Liver (tissue), 9 donors: ENCODE data around the gene STOM. TPM values are rescaled to one million over a fixed set of nuclear protein-coding genes. Genes with fewer than 3 reads are reported as not detected.

Experiments used
- DNase-seq: peaks from one replicate; pipeline ENCODE4 v3.0.0-alpha.2; 2017; ENCODE audit warnings: low spot score
- H3K27ac ChIP-seq, 2 donors: one replicate each; pipeline ENCODE4 v1.7.0; 2013; ENCODE audit warnings: inconsistent platforms in 2 of 2, low read length in 2 of 2, control low read depth in 1 of 2, low read depth in 1 of 2, mild to moderate bottlenecking in 1 of 2
- H3K27me3 ChIP-seq, 4 donors: one replicate each; pipeline versions ENCODE4 v1.6.1 to v1.7.0; 2013; ENCODE audit warnings: low read length in 3 of 4, inconsistent platforms in 1 of 4, mild to moderate bottlenecking in 1 of 4, moderate library complexity in 1 of 4; ENCODE audit not compliant: control insufficient read depth in 4 of 4, insufficient read depth in 4 of 4
- H3K36me3 ChIP-seq, 4 donors: one replicate each; pipeline versions ENCODE4 v1.6.1 to v1.7.0; 2013; ENCODE audit warnings: low read length in 3 of 4, mild to moderate bottlenecking in 3 of 4, low read depth in 1 of 4, moderate library complexity in 1 of 4; ENCODE audit not compliant: control insufficient read depth in 4 of 4, insufficient read depth in 3 of 4
- H3K4me1 ChIP-seq, 4 donors: one replicate each; pipeline versions ENCODE4 v1.6.1 to v1.7.0; 2013; ENCODE audit warnings: low read length in 3 of 4, mild to moderate bottlenecking in 3 of 4, moderate library complexity in 1 of 4; ENCODE audit not compliant: control insufficient read depth in 4 of 4, insufficient read depth in 4 of 4
- H3K4me3 ChIP-seq, 3 donors: one replicate each; pipeline versions ENCODE4 v1.6.1 to v1.7.0; 2013; ENCODE audit warnings: low read length in 3 of 3, control low read depth in 1 of 3, low read depth in 1 of 3, mild to moderate bottlenecking in 1 of 3
- H3K9ac ChIP-seq, 2 donors: one replicate each; pipeline ENCODE4 v1.7.0; 2013; ENCODE audit warnings: low read length in 2 of 2, mild to moderate bottlenecking in 2 of 2, moderate library complexity in 2 of 2, control low read depth in 1 of 2, low read depth in 1 of 2
- H3K9me3 ChIP-seq, 4 donors: one replicate each; pipeline versions ENCODE4 v1.6.1 to v1.7.0; 2013; ENCODE audit warnings: low read length in 3 of 4; ENCODE audit not compliant: control insufficient read depth in 4 of 4
- EGR1 ChIP-seq, 2 donors: IDR thresholded peaks; 2 replicates each; pipeline ENCODE4 v1.6.1; 2016 to 2018; ENCODE audit warnings: antibody characterized with exemption in 2 of 2, low read depth in 2 of 2
- FOXA1 ChIP-seq: IDR thresholded peaks from 2 replicates; pipeline ENCODE4 v1.6.1; 2016; ENCODE audit warnings: antibody characterized with exemption
- FOXA2 ChIP-seq: IDR thresholded peaks from 2 replicates; pipeline ENCODE4 v1.6.1; 2016; ENCODE audit warnings: antibody characterized with exemption
- GABPA ChIP-seq, 2 donors: IDR thresholded peaks in 1 of 2; conservative IDR thresholded peaks in 1 of 2; 2 replicates each; pipeline ENCODE4 v1.6.1; 2016; ENCODE audit warnings: antibody characterized with exemption in 2 of 2, mild to moderate bottlenecking in 1 of 2, moderate library complexity in 1 of 2
- HNF4A ChIP-seq, 2 donors: conservative IDR thresholded peaks; 2 replicates each; pipeline ENCODE4 v1.6.1; 2016; ENCODE audit warnings: antibody characterized with exemption in 2 of 2, mild to moderate bottlenecking in 2 of 2
- HNF4G ChIP-seq: IDR thresholded peaks from 2 replicates; pipeline ENCODE4 v1.6.1; 2016; ENCODE audit warnings: antibody characterized with exemption
- JUND ChIP-seq, 2 donors: IDR thresholded peaks; 2 replicates each; pipeline ENCODE4 v1.6.1; 2016; ENCODE audit warnings: antibody characterized with exemption in 2 of 2
- NR2F2 ChIP-seq: IDR thresholded peaks from 2 replicates; pipeline ENCODE4 v1.6.1; 2016; ENCODE audit warnings: antibody characterized with exemption
- RAD21 ChIP-seq, 2 donors: IDR thresholded peaks; 2 replicates each; pipeline ENCODE4 v1.6.1; 2016; ENCODE audit warnings: antibody characterized with exemption in 2 of 2, mild to moderate bottlenecking in 2 of 2
- RXRA ChIP-seq, 2 donors: IDR thresholded peaks; 2 replicates each; pipeline ENCODE4 v1.6.1; 2017 to 2018; ENCODE audit warnings: antibody characterized with exemption in 2 of 2, mild to moderate bottlenecking in 1 of 2
- SP1 ChIP-seq: IDR thresholded peaks from 2 replicates; pipeline ENCODE4 v1.6.1; 2018; ENCODE audit warnings: antibody characterized with exemption, mild to moderate bottlenecking
- TAF1 ChIP-seq: conservative IDR thresholded peaks from 2 replicates; pipeline ENCODE4 v1.6.1; 2016; ENCODE audit warnings: antibody characterized with exemption, mild to moderate bottlenecking
- YY1 ChIP-seq: IDR thresholded peaks from 2 replicates; pipeline ENCODE4 v1.6.1; 2016; ENCODE audit warnings: antibody characterized with exemption, mild to moderate bottlenecking
- ZBTB33 ChIP-seq: IDR thresholded peaks from 2 replicates; pipeline ENCODE4 v1.6.1; 2016; ENCODE audit warnings: antibody characterized with exemption
- WGBS: extraction: QIAGEN DNeasy Blood & Tissue Kit; methylation state at CpG from one replicate; pipeline ENCODE4 v1.1.7; 2013; 5-methylcytosine and 5-hydroxymethylcytosine counted together
- polyA plus RNA-seq, 2 donors: library from polyadenylated mRNA; stranded (reverse) in 1 of 2; unstranded in 1 of 2; fragments of 200-250 nt in 1 of 2; fragments of >200 nt in 1 of 2; fragmentation: Nextera tagmentation in 1 of 2; extraction: Ambion mirVana in 1 of 2; gene quantifications; one replicate each; pipeline versions ENCODE4 v1.2.1 to v1.2.3, GENCODE V29; 2013 to 2015
- total RNA-seq, 2 donors: library from RNA; depleted of rRNA; stranded (reverse); fragments of >200 nt; gene quantifications; one replicate each; pipeline ENCODE4 v1.2.3, GENCODE V29; 2014
- TF ChIP-seq, protein P1 (sequence below): IDR thresholded peaks from 2 replicates; pipeline ENCODE4 v1.6.1; 2016; ENCODE audit warnings: antibody characterized with exemption
- TF ChIP-seq, protein P2 (sequence below): IDR thresholded peaks from 2 replicates; pipeline ENCODE4 v1.6.1; 2016; ENCODE audit warnings: antibody characterized with exemption
- TF ChIP-seq, protein P3 (sequence below): IDR thresholded peaks from 2 replicates; pipeline ENCODE4 v1.6.1; 2016; ENCODE audit warnings: antibody characterized with exemption, mild to moderate bottlenecking
- donor health status: healthy.
- donor health status: healthy.
- donor health status: healthy.
- donor health status: healthy.
- donor health status: healthy.

The STOM gene
- total and polyA plus RNA-seq, 4 donors, result 150 to 398 (median 265) TPM

- peaks cover 0 to 10% (median 2%) of the 10 kb centered on the region in 4 donors for H3K36me3 ChIP-seq
- no peaks in the 10 kb centered on the region for H3K27me3 ChIP-seq
- no peak overlapping the region for H3K9ac ChIP-seq
- TF ChIP-seq, protein P1, sequence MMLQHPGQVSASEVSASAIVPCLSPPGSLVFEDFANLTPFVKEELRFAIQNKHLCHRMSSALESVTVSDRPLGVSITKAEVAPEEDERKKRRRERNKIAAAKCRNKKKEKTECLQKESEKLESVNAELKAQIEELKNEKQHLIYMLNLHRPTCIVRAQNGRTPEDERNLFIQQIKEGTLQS, result no peak
- TF ChIP-seq FOXA1 (no peak), ZBTB33 (no peak), TAF1 (no peak), GABPA (IDR thresholded peaks at IDR 0.05 in 1 of 2, conservative IDR thresholded peaks at IDR 0.05 in 1 of 2) (no peak), EGR1 (IDR thresholded peaks at IDR 0.05; ENCODE audit: low read depth in 2 of 2) (no peak), RXRA (IDR thresholded peaks at IDR 0.05) (no peak), JUND (IDR thresholded peaks at IDR 0.05) (no peak), HNF4A (conservative IDR thresholded peaks at IDR 0.05) (no peak), YY1 (no peak), HNF4G (no peak), RAD21 (IDR thresholded peaks at IDR 0.05) (no peak), SP1 (no peak), FOXA2 (no peak), NR2F2 (no peak)
- TF ChIP-seq, protein P2, sequence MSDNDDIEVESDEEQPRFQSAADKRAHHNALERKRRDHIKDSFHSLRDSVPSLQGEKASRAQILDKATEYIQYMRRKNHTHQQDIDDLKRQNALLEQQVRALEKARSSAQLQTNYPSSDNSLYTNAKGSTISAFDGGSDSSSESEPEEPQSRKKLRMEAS, result no peak
- TF ChIP-seq, protein P3, sequence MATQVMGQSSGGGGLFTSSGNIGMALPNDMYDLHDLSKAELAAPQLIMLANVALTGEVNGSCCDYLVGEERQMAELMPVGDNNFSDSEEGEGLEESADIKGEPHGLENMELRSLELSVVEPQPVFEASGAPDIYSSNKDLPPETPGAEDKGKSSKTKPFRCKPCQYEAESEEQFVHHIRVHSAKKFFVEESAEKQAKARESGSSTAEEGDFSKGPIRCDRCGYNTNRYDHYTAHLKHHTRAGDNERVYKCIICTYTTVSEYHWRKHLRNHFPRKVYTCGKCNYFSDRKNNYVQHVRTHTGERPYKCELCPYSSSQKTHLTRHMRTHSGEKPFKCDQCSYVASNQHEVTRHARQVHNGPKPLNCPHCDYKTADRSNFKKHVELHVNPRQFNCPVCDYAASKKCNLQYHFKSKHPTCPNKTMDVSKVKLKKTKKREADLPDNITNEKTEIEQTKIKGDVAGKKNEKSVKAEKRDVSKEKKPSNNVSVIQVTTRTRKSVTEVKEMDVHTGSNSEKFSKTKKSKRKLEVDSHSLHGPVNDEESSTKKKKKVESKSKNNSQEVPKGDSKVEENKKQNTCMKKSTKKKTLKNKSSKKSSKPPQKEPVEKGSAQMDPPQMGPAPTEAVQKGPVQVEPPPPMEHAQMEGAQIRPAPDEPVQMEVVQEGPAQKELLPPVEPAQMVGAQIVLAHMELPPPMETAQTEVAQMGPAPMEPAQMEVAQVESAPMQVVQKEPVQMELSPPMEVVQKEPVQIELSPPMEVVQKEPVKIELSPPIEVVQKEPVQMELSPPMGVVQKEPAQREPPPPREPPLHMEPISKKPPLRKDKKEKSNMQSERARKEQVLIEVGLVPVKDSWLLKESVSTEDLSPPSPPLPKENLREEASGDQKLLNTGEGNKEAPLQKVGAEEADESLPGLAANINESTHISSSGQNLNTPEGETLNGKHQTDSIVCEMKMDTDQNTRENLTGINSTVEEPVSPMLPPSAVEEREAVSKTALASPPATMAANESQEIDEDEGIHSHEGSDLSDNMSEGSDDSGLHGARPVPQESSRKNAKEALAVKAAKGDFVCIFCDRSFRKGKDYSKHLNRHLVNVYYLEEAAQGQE, result no peak
- no peak overlapping the region for H3K4me3 ChIP-seq
- H3K9me3 ChIP-seq, result no peaks in the 10 kb centered on the region
- no peak overlapping the region for H3K27ac ChIP-seq
- no peak for DNase-seq
- H3K4me1 ChIP-seq, result peaks cover 3 to 10% (median 7%) of the 10 kb centered on the region in 4 donors
- WGBS, result 96% methylated on average over 1 of the region's 1 CpG
Measured at GRCh38 chr9:121304707-121305106, 65.3 kb downstream of the STOM start.

DNA sequence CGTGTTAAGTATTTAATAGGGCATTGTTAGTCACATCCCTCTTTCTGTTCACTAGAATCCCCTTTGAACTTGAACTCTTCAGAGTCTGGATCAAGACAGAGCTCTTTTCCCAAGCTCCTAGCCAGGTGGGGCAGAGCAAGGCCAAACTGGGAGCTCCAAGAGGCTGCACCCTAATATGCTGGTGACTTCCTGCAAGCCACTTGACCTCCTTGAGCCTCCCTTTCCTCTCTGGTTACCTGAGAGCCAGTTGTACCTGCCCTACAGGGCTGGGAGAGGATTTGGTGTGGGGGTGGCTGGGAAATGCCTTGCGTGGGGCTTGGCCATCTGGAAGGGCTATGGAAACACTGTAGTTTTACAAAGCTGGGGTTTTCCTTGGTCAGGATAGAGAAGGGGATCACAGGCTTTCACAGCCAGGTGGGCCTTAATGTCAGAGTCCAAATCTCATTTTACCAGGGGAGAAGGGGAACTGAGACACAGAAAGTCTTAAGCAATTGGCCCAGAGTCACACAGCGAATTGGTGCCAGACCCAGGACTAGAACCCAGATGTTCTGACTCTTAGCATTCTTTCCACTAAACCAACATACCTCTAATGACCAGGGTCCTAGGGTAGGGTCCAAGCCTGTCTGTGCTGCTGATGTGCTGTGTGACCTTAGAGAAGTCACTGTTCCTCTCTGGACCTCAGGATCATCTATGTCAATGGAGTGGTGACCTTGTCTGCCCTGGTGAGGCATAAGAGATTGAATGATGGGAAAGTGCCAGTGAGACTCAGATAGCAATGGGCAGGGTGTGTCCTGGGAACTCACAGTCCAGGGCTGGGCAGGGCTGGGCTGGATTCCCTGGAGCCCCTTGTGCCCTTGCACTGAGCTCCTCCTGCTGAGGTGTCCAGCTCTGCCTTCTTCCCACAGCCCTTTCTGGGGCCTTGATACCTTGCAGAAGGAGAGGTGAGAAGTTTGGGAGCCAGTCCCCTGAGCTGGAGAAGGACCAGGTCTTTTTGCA, 66.3 kb downstream of the STOM start:
- Histone ChIP-seq H3K36me3 (peaks cover 0 to 8% (median 2%) of the 10 kb centered on the region in 4 donors), H3K9me3 (no peaks in the 10 kb centered on the region), H3K27me3 (no peaks in the 10 kb centered on the region), H3K4me1 (peaks cover 4 to 15% (median 7%) of the 10 kb centered on the region in 4 donors), H3K9ac (no peak overlapping the region), H3K4me3 (no peak overlapping the region), H3K27ac (no peak overlapping the region)
- WGBS, result 96% methylated on average over 3 of the region's 3 CpGs
- no peak for DNase-seq
- TF ChIP-seq FOXA1 (no peak), ZBTB33 (no peak), YY1 (no peak), GABPA (IDR thresholded peaks at IDR 0.05 in 1 of 2, conservative IDR thresholded peaks at IDR 0.05 in 1 of 2) (no peak), TAF1 (no peak), SP1 (no peak), EGR1 (IDR thresholded peaks at IDR 0.05; ENCODE audit: low read depth in 2 of 2) (no peak), FOXA2 (no peak)
- TF ChIP-seq, protein P3, result no peak
- TF ChIP-seq, protein P2, result no peak
